Effector CD4-positive, alpha-beta T cell (primary cell): ENCODE measurements around the gene TAF12.
"Not testable (repeated sequence)": the region's sequence is repeated elsewhere in the genome, so short reads cannot be mapped to it uniquely, and the experiment has no call there.

Experiments used
- DNase-seq: peaks from one replicate; pipeline ENCODE4 v3.0.0-alpha.2; 2020

TAF12 gene

DNA sequence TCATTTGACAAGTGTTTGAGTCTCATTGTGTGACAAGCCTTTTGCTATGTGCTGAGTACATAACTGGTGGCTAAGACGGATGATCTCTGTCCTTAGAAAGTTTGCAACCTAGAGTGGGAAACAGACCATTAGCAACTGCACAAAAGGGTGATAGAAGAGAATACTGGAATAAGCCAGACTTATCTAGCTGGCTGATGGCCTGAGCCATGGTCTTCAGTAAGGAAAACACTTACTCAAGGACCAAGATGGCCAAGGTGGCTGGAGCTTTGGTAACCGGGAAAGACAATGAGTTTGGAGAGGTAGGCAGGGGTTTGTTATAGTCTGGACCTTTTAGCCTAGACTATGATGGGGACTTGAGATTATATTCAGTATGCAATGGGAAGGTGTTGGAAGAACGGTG lies 1.6 kb upstream of the TAF12 start:
- no peak for DNase-seq

DNA sequence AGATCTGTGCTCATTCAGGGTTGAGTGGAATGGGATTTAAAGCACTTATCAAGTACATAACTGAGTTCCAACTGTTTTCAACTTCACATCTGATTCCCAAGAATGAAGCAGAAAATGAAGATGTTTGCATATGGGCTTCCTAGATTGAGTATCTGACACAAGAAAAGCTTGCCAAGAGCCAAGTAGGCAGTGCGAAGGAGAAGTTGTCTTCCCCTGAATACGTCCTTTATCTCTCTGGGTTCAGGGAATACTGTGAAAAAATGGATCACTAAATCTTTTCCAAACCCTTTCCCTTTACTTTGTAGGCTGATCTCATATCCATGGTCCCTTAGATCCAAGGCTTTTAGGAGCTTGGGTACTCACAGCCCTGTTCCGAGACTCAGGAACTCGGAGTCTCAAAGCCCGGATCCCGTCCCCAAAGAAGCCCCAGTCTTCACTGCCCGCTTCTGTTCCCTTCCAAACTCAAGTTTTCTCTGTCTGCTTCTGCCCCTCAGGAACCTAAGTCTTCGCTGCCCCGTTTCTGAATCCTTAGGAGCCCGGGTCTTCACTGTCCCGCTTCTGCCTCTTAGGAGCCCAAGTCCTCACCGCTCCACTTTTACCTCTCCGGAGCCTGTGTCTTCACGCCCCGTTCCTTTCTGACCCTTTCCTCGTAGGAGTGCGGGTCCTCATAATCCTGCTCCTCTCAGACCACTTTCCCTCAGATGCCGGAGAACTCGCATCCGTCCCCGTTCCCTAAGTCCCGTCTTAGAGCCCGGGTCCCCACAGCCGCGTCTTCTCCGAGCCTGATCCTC lies 616 bp downstream of the TAF12 start:
- DNase-seq: no peak

DNA sequence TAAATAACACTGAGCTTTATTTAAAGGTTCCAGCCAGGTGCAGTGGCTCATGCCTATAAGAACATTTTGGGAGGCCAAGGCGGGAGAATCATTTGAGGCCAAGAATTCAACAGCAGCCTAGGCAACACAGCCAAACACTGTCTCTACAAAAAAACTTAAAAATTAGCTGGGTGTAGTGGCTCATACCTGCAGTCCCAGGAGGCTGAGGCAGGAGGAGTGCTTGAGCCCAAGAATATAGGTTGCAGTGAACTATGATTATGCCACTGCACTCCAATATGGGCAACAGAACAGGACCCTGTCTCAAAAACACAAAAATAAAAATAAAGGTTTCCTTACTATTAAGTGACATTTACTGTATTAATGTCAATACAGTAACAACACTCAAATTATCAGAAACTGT lies 2.1 kb downstream of the TAF12 start:
- DNase-seq: no peak

DNA sequence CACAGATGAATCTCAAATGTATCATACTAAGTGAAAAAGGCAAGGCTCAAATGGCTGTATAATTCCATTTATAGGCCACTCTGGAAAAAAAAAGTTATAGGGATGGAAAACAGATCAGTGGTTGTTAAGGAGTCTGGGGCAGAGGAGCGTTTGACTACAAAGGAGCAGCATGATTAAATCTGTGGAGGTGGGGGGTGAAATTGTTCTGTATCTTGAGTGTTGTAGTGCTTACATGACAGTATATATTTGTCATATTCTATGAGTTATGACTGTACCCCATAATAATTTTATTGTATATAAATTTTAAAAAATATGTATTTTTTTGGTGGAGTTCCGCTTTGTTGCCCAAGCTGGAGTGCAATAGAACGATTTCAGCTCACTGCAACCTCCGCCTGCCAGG lies 10.3 kb downstream of the TAF12 start:
- DNase-seq: no peak

DNA sequence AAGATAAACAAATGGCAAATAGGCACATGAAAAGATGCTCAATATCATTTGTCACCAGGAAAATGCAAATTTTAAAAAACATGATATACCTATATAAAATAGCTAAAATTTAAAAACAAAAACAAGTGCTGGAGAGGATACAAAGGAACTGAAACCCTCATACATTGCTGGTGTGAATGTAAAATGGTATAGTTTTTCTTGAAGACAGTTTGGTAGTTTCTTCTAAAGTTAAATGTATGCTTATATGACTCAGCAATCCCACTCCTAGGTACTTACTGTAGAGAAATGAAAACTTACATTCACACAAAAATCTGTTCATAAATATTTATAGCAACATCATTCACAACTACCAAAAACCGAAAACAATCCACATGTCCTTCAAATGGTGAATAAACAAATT lies 11.2 kb downstream of the TAF12 start:
- no peak for DNase-seq

DNA sequence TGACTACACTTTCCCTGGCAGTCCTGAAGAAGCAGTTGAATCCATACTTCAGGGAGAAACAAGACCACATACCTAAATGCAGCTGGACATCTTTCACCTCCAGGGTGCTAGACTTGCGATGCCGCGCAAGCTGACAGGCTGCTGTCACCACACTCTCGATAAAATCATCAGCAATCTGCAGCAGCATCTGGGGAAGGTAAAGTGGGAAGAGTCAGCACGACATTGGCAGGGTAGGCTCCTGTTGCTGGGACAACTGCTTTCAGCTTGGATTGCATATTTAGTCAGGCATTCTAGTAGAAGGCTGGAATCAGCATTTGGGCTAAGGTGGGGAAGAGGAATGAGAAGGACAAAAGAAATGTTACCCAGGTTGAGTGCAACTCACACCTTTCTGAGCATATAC lies 29.7 kb downstream of the TAF12 start:
- no peak for DNase-seq

DNA sequence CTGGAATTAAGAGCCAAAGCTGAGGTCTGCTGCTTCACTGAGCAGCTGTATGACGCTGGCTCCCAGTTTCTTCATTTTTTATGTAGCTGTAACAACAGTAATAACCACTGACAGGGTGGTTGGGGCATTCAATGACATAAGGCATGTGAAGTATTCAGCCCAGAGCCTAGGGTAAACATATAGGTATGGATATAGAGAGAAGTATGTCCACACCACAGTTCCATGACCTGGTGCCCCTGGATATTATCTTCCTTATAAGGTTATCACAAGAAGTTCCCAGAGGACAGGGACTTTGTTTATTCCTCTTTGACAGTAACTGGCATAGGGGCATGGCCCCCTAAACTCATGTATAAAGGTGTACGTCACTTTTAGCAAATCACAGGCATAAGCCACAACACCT lies 36.1 kb downstream of the TAF12 start:
- no peak for DNase-seq

DNA sequence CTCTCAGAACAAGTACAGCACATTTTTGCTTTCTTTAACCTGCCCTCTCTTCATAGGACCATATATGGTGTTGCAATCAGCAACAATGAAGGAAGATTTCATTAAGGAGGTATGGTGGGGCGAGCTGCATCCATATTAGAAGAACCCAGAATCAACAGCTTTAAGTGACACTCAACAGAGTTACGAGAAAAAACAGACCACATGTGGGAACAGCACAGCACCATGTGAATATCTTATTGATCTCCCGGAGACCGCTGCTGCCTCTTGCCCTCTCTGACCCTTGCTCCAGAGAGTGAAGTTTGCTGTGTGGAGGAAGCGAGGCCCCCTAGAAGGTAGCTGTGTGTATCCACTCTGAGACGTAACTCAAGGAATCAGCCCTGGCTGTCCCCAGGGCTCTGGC lies 37.9 kb downstream of the TAF12 start:
- DNase-seq: no peak

DNA sequence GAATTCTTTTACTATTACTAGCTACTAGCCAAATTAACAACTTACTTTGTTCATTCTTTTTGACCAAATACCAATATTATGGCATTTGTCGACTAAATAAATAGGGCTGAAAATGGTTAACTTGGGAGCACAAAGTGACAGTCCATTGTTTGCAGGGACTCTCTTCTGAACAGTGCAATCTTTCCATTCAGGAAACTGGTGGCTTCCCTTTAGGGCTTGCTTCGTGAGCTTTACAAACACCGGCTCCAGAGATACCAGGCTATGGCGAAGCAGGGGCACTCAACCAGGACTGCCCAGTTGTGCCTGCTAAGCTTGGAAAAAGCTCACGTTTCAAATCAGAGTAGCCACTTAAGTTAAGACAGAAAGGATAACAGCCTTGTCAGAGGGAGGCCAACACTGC lies 38.5 kb downstream of the TAF12 start:
- DNase-seq: no peak

DNA sequence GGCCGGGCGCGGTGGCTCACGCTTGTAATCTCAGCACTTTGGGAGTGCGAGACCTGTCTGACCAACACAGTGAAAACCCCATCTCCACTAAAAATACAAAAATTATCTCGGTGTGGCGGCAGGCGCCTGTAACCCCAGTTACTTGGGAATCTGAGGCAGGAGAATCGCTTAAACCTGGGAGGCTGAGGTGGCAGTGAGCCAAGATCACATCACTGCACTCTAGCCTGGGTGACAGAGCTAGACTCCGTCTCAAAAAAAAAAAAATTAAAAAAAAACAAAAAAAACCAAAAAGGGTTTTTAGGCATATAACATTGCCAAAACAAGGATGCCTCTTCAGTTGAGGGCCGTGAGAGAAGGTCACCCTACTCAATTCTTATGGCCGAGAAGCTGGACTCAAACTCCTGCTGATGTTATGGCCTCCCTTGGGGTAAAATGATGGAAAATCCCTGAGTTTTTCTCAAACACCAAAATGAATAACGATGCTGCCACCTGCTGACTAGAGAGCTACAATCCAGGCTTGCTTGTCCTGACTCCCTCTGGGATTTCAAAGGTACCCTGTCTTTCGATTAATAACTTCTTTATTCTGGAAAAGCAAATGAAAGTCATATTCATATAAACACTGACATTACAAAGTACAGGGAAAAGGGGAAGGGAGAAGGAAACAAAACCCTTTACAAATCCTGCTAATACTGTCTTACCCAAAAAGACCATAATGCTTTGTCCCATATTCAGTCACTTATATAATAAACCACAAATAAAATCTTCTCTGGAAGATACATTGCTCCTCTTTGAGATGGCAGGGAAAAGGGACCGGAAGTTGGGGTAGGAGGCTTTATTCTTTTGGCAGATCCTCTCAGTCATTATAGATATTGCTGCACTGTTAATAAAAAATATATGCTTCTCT lies 40.1 kb downstream of the TAF12 start:
- DNase-seq: peak; percentile 6

DNA sequence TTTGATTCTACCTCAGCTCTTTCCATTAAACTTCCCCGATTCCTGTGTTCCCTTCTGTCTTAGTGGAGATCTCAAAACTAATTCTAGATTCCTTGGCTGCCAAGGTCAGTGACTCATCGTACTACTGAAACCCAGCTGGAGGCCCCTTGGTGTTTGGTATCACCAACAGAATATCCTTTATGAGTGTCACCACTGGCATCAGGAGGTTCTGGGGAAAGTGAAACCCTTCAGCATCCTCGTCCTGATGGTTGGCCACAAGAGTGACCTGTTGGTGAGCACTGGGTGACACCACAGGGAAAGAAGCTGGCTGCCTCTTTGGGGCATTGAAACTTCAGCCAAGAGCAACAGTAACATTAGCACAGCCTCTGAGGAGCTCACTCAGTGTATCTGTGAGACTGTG lies 41.2 kb downstream of the TAF12 start:
- no peak for DNase-seq

DNA sequence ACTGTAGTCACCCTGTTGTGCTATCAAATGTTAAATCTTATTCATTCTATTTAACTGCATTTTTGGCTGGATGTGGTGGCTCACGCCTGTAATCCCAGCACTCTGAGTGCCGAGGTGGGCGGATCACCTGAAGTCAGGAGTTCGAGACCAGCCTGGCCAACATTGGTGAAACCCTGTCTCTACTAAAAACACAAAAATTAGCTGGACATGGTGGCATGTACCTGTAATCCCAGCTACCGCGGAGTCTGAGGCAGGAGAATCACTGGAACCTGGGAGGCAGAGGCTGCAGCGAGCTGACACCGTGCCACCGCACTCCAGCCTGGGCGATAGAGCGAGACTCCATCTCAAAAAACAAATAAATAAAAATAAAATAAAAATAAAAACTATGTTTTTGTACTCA lies 46.6 kb downstream of the TAF12 start:
- not testable (repeated sequence) for DNase-seq

DNA sequence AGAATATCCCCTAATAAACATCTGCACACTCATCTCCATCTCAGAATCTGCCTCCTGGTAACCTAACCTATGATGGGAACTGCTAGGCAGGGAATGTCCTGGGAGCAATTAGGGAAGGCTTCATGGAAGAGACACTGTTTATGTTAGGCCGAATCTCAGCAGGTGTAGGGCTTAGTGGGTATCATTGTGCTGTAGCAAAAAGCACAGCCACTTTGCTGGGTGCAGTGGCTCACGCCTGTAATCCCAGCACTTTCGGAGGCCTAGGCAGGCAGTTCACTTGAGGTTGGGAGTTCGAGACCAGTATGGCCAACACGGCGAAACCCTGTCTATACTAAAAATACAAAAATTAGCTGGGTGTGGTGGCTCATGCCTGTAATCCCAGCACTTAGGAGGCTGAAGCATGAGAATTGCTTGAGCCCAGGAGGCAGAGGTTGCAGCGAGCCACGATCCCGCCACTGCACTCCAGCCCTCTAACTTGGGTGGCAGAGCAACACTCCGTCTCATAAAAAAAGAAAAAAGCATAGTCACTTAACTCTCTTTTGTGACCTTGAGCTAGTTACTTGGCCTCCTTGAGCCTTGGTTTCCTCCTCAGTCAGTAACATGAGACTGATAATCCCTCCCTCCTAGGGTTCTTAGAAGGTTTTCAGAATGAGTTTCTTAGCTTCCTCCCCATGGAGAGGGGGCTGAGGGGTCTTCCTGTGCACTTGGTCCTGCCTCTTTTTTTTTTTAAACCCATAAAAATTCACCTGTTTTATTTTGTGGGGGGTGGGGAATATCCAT lies 47.3 kb downstream of the TAF12 start:
- no peak for DNase-seq

DNA sequence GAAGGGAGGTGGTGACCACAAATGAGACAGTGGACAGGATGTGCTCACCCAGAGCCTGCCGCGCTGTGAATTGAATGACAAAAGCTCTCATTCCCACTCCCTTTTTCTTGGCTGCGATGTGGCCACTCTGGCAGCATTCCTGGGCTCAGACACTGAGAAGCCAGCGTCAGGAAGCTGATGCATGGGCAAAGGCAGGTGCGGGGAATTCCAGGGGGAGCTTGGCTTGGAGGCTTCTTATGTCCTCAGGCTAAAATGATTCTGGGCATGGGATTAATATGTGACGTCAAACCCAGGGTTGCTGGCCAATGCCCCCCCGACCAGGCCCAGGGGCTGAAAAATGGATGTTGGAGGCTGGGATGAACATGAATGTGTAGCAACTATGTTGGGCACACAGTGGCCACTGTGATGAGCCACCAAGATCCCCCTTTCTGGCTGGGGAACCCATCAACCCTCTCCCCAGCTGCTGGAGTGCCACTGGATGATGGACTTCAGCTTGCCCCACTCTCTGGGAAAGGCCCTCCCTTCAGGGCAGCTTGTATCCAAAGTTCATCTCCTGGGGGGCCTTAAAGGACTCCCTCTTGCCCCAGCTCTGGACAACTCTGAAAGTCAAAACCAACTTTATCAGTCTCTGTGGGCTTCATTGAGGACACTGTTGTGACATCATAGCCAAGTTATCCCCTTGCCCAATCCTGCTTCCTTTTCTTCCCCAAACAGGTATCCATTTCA lies 48.0 kb downstream of the TAF12 start:
- not testable (repeated sequence) for DNase-seq

DNA sequence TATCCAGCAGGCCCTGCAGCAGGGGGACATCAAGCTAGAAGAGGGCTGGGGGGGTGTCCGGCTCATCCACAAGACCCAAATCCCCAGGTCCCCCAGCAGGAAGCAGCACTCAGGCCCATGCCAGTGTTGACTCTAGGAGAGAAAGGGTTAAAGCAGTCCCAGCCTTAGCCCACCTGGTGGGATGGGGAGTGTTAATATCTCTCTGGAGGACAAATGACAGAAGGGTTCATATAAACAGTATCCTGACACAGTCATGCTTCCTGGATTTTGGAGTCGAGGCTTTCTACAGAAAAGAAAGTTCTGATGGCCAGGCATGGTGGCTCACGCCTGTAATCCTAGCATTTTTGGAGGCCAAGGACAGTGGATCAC lies 48.9 kb downstream of the TAF12 start:
- DNase-seq: not testable (repeated sequence)

DNA sequence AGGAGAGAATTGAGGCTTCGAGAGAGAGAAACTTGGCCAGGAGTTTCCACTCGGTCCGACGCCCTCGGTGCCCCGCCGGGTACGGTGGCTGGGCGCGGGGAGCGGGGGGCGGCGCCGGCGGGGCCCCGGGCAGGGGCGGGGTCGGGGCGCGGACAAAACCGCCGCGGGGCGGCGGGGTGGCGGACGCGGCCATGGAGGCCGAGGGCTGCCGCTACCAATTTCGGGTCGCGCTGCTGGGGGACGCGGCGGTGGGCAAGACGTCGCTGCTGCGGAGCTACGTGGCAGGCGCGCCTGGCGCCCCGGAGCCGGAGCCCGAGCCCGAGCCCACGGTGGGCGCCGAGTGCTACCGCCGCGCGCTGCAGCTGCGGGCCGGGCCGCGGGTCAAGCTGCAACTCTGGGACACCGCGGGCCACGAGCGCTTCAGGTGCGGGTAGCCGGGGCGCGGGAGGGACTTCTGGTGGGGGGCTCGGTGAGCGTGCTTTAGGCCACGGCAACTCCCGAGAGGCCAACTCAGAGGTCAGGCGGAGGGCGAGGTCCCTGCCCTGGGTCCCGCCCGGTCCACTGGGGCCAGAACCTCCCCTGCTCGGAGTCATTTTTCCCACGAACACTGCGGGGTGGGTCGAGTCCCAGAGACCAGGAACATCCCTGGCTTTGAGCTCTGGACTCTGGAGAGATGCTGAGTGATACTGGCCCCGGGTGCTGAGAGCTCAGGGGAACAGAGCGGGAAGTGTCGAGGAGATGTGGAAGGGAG lies 50.4 kb downstream of the TAF12 start:
- DNase-seq: no peak

DNA sequence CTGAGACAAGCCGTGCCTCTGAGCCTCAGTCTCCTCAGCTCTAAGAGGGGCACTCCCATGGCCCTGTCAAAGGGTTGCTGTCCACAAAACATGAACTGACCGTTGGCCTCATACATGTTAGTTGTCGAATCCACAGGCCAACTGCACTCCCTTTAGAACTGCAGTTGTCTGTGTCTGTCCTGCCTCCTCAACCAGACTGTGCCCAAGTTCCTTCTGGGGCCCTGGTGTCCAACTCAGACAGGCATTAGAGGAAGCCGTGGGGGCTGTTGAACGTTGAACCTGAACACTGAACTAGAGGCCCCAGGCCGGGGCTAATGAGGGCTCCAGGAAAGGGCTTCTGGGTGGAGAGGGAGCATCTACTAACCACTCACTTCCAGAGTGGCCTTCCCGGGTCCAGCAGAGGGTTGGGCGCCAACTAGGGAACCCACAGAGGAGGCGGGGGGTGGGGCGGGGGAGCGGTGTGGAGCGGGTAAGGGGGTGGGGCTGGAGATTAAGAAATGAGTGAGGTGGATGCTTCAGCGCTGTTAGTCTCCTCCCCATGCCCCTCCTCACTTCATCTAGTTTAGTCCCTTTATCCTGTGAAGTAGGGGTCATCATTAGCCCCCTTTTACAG lies 51.1 kb downstream of the TAF12 start, which contains the start of gene RAB42:
RAB42 (plus strand) TSS at position 558 of the 613 bp plus-strand sequence. CDS start 247 bp downstream, outside the sequence.
- DNase-seq: no peak

DNA sequence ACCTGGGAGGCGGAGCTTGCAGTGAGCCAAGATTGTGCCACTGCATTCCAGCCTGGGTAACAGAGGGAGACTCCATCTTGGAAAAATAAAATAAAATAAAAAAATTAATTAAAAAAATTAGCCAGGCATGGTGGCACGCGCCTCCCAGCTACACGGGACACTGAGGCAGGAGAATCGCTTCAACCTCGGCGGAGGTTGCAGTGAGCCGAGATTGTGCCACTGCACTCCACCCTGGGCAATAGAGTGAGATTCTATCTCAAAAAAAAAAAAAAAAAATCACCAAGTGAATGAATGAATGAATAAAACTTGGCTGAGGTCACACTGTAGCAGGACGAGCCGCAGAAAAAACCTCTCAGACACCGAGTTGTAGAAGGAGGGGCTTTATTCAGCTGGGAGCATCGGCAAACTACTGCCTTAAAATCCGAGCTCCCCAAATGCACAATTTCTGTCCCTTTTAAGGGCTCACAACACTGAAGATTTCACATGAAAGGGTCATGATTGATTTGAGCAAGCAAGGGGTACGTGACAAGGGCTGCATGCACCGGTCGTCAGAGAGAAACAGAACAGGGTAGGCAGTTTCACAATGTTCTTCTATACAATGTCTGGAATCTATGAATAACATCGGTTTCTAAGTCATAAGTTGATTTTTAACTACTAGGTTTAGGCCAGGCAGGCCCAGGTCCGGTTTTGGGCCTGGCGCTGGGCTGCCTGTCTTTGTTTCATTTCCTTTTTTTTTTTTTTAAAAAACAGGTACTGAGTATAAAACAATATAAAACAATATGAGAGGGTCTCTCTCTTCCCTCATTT lies 56.1 kb downstream of the TAF12 start:
- DNase-seq: not testable (repeated sequence)

DNA sequence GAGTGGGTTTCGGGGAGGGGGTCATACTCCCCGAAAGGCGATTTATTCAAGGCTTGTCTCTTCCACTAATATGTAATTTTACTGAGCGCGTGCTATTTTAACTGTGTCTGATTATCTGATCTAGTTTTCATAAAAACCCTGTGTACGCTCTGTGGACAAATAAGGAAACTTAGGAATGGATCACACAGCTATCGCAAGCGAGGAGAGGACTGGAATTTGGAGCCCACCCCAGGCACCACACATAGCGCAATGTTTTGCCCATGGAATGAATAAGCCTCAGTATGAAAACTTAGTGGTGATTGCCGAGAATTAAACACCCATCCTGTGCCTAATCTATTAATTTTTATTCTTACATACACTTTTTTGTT lies 60.6 kb downstream of the TAF12 start:
- no peak for DNase-seq

DNA sequence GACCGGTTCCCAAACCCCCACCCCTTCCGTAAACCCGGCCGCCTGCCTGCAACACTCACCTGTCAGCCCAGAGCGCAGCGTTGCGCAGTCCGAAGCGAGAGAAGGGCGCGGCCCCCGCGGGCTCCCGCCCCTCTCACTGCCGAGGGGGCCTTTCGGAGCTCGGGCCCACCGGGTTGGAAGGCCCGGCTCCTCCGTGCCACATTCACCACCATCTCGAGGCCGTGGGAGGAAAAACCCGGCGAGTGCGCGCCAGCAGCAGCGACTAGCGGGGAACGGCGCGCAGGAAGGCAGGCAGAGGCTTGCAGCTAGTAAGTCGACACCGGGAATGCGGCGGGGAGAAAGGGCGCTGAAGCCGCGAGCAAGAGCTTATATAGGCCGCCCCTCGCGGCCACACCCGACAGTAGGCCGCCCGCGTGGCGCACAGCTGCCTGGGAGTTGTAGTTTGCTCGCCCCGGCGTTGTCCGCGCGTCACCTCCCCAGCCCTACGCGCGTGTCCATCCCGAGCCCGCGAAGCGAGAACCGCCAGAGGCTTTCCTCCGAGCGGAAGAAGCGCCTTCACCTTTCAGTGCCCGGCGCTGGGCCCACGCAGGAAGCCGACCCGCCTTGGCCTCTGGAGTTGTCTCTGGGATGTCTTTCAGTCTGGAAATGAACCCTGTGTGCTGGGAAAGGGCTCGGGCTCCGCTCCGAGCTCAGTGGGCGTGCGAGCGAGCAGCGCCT lies 61.2 kb downstream of the TAF12 start:
- DNase-seq: peak; percentile 89
